ENCODE measurements around the gene CHPF. TPM values are rescaled to one million over a fixed set of nuclear protein-coding genes. Genes with fewer than 3 reads are reported as not detected.

CHPF gene
- total RNA-seq, 4 donors from 2014 or later: 32.6 to 70.8 (median 45.5) TPM

GRCh38 chr2:219576505-219577388 is 33.1 kb upstream of the CHPF start:
- DNase-seq (ENCODE audit: low spot score): no peak
- no peak for TF ChIP-seq CTCF (IDR thresholded peaks at IDR 0.05)
- no peak for ATAC-seq (ENCODE audit: low FRiP score)

DNA sequence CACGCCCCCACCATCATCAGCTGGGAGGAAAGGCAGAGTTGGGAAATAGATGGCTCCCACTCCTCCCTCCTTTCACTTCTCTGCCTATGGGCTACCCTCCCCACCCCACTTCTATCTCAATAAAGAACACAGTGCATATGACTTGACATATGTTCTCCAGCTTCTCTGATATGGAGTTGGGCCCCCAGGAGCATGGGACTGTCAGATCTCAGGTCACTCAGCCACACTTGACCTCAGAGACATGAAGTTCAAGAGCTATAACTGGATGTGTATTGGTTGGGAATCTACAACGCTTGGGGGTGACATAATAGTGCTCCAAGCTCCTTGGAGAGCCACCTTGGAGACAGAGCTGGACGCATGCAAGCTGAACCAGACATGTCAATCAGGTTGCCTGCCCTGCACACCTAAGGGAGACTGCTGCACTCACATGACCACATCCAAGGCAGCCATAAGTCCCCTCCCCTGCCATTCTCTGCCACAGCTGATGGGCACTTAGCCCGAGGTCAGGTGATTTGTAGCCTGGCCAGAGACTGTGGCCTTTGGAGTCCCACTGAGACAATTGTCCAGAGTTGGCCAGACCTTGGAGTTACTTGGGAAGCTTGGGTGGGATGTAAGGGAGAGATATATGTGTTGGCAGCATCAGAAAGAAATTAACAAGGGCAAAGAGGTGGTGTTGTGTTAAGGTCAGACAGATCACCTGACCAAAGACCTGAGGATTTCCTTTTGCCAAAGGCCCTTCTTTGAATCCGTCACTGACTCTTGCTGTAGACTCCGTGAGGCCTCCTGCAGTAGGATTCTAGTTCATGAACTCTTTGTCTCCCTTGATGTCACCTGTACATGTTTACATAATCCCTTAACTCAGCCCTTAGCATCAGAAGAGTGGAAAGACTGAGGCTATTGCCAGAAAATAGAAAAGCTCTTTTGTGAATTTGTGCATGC is 32.2 kb upstream of the CHPF start:
- DNase-seq (ENCODE audit: low spot score): no peak
- TF ChIP-seq CTCF (IDR thresholded peaks at IDR 0.05): no peak
- no peak for ATAC-seq (ENCODE audit: low FRiP score)

DNA sequence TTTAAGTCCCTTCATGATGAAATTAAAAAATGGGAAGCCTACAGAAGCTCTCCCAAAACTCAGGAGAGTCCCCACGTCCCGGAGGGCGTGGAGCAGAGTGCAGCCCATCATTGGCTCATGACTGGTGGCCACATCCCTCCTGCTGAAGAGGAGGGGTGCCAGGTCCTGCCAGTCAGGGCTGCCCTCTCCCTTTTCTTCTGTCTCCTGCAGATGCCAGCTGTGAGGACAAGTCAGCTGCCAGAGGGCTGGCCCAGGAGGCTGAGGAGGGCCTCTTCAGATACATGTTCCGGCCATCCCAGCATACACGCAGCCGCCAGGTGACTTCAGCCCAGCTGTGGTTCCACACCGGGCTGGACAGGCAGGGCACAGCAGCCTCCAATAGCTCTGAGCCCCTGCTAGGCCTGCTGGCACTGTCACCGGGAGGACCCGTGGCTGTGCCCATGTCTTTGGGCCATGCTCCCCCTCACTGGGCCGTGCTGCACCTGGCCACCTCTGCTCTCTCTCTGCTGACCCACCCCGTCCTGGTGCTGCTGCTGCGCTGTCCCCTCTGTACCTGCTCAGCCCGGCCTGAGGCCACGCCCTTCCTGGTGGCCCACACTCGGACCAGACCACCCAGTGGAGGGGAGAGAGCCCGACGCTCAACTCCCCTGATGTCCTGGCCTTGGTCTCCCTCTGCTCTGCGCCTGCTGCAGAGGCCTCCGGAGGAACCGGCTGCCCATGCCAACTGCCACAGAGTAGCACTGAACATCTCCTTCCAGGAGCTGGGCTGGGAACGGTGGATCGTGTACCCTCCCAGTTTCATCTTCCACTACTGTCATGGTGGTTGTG is 31.1 kb upstream of the CHPF start:
- DNase-seq (ENCODE audit: low spot score) (no peak), ATAC-seq (ENCODE audit: low FRiP score) (no peak)
- TF ChIP-seq CTCF (IDR thresholded peaks at IDR 0.05): no peak

GRCh38 chr2:219573166-219573565 is 29.6 kb upstream of the CHPF start:
- ATAC-seq (ENCODE audit: low FRiP score): no peak
- no peak for TF ChIP-seq CTCF (IDR thresholded peaks at IDR 0.05)
- no peak for DNase-seq (ENCODE audit: low spot score)

DNA sequence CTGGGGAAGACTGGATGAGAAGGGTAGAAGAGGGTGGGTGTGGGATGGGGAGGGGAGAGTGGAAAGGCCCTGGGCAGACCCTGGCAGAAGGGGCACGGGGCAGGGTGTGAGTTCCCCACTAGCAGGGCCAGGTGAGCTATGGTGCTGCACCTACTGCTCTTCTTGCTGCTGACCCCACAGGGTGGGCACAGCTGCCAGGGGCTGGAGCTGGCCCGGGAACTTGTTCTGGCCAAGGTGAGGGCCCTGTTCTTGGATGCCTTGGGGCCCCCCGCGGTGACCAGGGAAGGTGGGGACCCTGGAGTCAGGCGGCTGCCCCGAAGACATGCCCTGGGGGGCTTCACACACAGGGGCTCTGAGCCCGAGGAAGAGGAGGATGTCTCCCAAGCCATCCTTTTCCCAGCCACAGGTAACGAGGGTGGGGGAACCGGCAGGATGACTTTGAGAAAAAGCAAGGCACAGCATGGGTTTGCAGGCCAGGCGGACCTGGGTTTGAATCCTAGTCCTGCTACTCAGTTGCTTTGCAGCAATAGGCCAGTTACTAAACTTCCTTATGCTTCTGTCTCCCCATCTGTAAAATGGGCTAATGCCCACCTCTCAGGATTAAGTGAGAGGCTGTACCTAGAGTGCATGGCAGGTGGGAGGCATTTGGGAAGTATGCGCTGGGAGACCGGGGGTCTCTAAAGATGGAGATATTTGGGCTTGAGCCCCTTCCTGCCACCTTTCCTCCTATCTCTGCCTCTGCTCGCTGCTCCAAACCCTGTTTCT is 28.8 kb upstream of the CHPF start, which contains the start of gene INHA:
Gene INHA, plus strand, starts transcription at position 74 of the 765 bp plus-strand sequence. Its CDS starts 65 bp downstream, at position 139.
- TF ChIP-seq CTCF (IDR thresholded peaks at IDR 0.05): no peak
- ATAC-seq (ENCODE audit: low FRiP score) (no peak), DNase-seq (ENCODE audit: low spot score) (no peak)
